NCI-H1694 treated with DMSO at 0.1 percent for 48 hours (cell line): ENCODE results near the gene NPAS3.

Experiments used
- DNase-seq: peaks from one replicate; lab custom pipeline; 2025; lab: John Stamatoyannopoulos, UW

Gene NPAS3

DNA sequence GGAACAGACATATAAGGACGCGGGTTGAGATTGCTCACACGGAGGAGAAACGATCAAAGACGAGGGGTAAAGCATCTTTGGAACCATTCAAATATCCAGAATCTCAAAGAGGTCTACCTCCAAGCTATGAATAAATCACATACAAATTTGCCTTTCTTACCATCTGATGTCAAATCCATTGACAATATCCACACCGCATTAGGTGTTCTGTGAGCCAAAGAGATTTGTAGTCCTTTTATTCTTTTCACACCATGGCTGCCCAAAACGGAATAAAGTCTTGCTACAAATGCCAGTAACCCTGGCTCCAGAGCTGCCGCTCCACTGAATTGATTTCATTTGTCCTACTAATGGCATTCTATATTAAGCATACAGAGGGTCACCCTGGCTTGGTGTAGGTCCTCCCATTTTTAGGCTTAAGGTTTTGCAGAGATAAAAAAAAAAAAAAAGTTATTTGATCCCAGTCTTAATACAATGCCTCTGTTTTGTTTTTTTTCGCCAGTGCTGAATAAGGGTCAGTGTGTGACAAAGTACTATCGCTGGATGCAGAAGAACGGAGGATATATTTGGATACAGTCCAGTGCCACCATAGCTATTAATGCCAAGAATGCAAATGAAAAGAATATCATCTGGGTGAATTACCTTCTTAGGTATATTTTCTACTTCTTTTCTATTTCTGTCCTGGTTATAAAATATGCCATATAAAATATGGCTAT, 854.9 kb downstream of the NPAS3 start:
- DNase-seq, result no peak

- DNase-seq, result no peak
These were observed 856.2 kb downstream of the NPAS3 start for GRCh38 chr14:33794791-33795305.

DNA sequence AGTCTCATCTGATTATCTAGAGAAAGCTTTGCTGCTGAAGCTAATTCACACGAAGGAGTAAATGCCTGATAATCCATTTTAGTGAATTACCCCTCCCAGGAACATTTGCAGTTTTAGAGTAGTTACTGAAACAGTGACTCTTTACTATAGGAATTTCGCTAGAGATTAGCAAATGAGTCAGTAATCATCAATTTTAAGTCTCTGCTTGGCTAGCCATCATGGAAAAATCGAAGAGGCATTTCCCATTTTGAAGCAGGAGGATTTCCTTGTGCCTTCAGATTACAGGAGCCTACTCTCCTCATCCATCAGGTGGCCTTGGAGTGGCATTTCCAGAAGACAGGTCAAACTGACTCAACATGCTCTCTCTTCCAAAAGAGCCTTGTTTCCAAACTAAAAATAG, 857.7 kb downstream of the NPAS3 start:
- DNase-seq, result no peak

GRCh38 chr14:33799705-33800570, 861.3 kb downstream of the NPAS3 start:
- DNase-seq, result no peak

DNA sequence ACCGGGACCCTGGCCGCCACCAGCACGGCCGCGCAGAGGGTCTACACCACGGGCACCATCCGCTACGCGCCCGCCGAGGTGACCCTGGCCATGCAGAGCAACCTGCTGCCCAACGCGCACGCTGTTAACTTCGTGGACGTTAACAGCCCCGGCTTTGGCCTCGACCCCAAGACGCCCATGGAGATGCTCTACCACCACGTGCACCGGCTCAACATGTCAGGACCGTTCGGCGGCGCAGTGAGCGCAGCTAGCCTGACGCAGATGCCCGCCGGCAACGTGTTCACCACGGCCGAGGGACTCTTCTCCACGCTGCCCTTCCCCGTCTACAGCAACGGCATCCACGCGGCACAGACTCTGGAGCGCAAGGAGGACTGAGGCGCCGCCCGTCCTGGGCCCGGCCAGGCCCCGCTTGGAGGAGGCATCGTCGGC, 862.1 kb downstream of the NPAS3 start:
- no peak for DNase-seq

DNA sequence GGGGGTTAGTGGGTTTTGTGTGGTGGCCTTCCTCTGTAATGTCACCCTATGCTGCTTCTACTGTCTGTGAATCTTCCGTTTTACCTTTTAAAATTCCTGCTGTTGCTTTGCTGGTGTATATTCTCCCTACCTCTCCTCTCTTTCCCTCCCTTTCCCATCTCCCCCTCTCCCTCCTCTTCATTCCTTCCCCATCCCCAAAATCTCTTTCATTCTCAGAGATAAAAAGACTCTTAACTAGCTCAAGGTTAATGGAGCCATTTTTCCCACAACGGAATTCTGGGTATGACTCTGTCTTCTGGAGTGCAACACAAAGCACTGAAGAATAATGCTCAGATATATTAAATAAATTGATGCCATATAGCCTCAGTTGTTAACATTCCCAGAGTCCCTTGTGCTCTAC, 864.1 kb downstream of the NPAS3 start:
- no peak for DNase-seq

GRCh38 chr14:33805593-33805992, 866.9 kb downstream of the NPAS3 start:
- no peak for DNase-seq

- no peak for DNase-seq
These were observed 868.2 kb downstream of the NPAS3 start for GRCh38 chr14:33806905-33807304.

- DNase-seq, result no peak
These were observed 869.5 kb downstream of the NPAS3 start for GRCh38 chr14:33808187-33808586.

DNA sequence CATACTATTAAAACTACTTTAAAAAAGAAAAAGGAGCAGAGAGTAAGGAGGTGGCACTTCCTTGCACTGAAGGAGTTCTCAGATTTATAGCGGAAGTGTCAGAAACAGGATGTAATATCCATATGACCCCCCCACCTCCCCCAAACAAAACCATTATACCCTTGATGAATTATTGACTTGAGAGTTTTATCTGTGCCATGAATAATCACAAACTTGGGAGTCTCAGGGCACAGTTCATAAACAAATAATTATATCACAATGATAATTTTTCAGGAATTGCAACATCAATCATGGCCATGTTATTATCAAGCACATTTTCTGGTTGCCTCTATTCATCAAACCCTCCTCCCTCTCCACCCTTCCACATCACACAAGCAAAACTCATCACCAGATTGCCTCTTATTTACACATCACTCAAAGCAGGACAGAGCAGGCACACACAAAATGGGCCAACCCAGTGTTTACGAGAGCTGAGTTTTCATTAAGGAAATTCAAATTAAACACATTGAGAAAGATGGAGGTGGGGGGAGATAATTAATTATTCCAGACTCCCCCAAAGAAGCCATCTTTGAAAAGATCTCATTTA, 870.8 kb downstream of the NPAS3 start:
- peak; percentile 13 for DNase-seq

GRCh38 chr14:33810308-33810707, 871.6 kb downstream of the NPAS3 start:
- no peak for DNase-seq

- DNase-seq, result no peak
These were observed 873.0 kb downstream of the NPAS3 start for GRCh38 chr14:33811721-33812120.

GRCh38 chr14:33812181-33812580, 873.5 kb downstream of the NPAS3 start:
- no peak for DNase-seq

- no peak for DNase-seq
These were observed 873.9 kb downstream of the NPAS3 start for GRCh38 chr14:33812601-33813000.

- DNase-seq, result no peak
These were observed 875.3 kb downstream of the NPAS3 start for GRCh38 chr14:33814010-33814409.

DNA sequence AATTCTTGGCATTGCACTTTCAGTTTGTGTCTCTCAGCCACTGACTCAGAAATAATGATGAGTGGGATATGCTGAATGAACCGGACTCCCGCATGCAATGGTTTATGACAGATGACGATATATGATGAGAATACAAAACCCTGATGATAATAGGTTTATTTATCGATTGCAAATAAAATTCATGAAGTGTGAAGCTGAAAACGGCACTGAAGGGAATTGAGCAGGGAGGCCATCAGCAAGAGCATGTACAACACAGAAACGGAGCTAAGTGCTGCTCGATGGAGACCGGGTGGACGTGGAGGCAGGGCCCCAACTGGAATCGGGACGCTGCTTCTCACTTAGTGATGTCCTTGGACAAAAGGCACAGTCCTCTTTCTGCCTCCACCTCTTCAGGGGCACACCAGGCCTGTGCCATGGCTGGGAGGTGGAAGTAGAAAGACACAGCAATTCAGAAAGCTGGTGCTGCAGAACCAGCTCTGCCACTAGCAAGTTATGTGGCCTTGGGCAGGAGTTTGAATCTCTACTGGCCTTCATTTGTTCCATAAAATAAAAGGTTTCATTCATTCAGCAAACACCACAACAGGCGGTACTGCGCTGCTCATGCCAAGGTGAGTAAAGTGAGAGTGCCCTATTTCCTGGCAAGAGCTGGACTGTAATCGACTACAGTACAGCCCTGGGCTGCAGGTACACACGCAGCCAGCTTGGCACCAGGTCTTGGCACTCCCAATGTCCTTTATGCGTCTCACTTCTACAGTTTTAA, 895.2 kb downstream of the NPAS3 start:
- DNase-seq, result no peak

DNA sequence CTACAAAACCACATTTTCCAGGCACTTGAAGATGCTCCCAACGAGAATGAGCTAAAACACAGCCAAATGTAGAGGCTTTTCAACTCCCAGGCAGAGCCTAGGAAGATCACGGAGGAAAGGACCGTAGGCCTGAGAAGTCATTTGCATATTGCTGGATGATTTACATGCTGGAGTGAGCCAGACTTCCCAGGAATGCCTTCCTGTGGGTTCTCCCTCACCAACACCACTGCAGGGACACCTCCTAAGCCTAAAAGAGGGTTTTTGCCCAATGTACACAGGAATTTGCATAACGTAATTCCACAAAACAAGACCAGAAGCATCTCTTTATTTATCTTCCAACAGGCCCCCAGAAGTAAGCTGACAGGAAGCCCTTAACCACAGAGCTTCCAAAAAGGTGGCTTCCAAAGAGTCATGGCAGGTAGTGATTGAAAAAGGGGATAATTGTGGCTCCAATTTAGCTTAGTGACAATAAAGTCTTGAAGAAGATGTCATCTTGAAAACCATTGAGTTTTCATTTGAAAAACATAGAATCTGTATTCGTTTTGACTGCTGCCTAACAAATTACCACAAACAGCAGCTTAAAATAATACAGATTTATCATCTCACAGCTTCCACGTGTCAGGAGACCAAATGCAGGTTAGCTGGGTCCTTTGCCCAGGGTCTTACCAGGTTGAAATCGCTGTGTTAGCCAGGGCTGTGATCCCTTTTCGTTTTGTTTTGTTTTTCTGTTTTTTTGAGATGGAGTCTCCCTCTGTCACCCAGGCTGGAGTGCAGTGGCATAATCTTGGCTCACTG, 896.0 kb downstream of the NPAS3 start:
- no peak for DNase-seq

DNA sequence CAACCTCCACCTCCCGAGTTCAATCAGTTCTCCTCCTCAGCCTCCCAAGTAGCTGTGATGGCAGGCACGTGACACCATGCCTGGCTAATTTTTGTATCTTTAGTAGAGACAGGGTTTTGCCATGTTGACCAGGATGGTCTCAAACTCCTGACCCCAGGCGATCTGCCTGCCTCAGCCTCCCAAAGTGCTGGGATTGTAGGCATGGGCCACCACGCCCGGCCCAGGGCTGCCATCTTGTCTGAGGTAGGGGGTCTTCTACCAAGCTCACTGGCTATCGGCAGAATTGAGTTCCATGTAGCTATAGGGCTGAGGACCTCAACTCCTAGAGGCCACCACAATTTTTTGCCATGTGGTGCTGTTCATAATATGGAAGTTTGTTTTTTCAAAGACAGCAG, 896.6 kb downstream of the NPAS3 start:
- DNase-seq, result no peak

DNA sequence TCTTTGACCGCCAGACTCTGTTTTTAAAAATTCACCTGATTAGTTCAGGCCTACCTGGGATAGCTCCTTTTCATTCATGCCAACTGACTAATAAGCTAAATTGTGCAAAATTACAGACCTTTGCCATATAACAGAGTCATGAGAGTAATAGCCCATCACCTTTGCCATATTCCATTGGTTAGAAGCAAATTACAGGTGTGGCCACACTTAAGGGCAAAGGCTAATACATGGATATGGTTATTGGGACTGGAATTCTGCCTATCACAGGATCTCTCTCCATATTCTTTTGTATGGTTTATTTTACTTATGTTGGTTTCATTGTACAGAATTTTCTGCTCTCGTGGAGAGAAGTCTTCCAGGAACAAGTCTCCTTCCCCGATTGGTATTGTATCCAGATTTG, 897.0 kb downstream of the NPAS3 start:
- no peak for DNase-seq

GRCh38 chr14:33836203-33836899, 897.7 kb downstream of the NPAS3 start:
- DNase-seq, result peak; percentile 23
